HepG2 (cell line): ENCODE results near the gene RSKR. TPM values are rescaled to one million over a fixed set of nuclear protein-coding genes. Genes with fewer than 3 reads are reported as not detected.

ENCODE experiments used
- ATRX ChIP-seq: sonication (generic); formaldehyde crosslinking; IDR thresholded peaks from 2 replicates; pipeline ENCODE4 v1.4.0; 2020; ENCODE audit warnings: missing genetic modification reagents, borderline replicate concordance
- GZF1 ChIP-seq: sonication (generic); formaldehyde crosslinking; IDR thresholded peaks from 2 replicates; pipeline ENCODE4 v1.5.1; 2020; ENCODE audit warnings: mild to moderate bottlenecking, missing genetic modification reagents
- IKZF1 ChIP-seq: fragments of 450-650 bp; IDR thresholded peaks from 2 replicates; pipeline ENCODE4 v1.7.1; 2016
- NR2F6 ChIP-seq, 2 experiments: IDR thresholded peaks; 2 replicates each; pipeline ENCODE4 v1.6.1; 2016; ENCODE audit warnings: antibody characterized with exemption in 1 of 2, mild to moderate bottlenecking in 1 of 2
- PAF1 ChIP-seq: IDR thresholded peaks from 2 replicates; pipeline ENCODE4 v1.6.1; 2016; ENCODE audit warnings: missing genetic modification reagents, missing compliant biosample characterization
- SUZ12 ChIP-seq: fragments of 150-350 bp; IDR thresholded peaks from 2 replicates; pipeline ENCODE4 v1.6.1; 2014; ENCODE audit warnings: low read depth, low read length
- ZNF234 ChIP-seq: sonication (generic); formaldehyde crosslinking; conservative IDR thresholded peaks from 2 replicates; pipeline ENCODE4 v1.5.1; 2020; ENCODE audit warnings: mild to moderate bottlenecking, missing genetic modification reagents
- ZNF407 ChIP-seq: sonication (generic); formaldehyde crosslinking; IDR thresholded peaks from one replicate; pipeline ENCODE4 v1.5.1; 2020; ENCODE audit warnings: mild to moderate bottlenecking, missing genetic modification reagents; ENCODE audit errors: not compliant biosample characterization
- ZNF431 ChIP-seq: sonication (generic); formaldehyde crosslinking; IDR thresholded peaks from 2 replicates; pipeline ENCODE4 v1.9.0; 2022; ENCODE audit warnings: missing genetic modification reagents, low read depth, mild to moderate bottlenecking, borderline replicate concordance
- ZNF563 ChIP-seq: sonication (generic); formaldehyde crosslinking; IDR thresholded peaks from 2 replicates; pipeline ENCODE4 v1.8.0; 2022; ENCODE audit warnings: mild to moderate bottlenecking, moderate library complexity, missing genetic modification reagents
- ZNF577 ChIP-seq: sonication (generic); formaldehyde crosslinking; IDR thresholded peaks from 2 replicates; pipeline ENCODE4 v1.4.0; 2020; ENCODE audit warnings: mild to moderate bottlenecking, low read depth, missing genetic modification reagents, borderline replicate concordance
- ZNF639 ChIP-seq: conservative IDR thresholded peaks from 2 replicates; pipeline ENCODE4 v1.6.1; 2018; ENCODE audit warnings: missing genetic modification reagents
- ZUFSP ChIP-seq: sonication (generic); formaldehyde crosslinking; IDR thresholded peaks from 2 replicates; pipeline ENCODE4 v1.9.0; 2021; ENCODE audit warnings: missing genetic modification reagents, mild to moderate bottlenecking, borderline replicate concordance
- polyA plus RNA-seq, 8 experiments: library from polyadenylated mRNA; depleted of rRNA in 3 of 8; stranded (reverse) in 7 of 8; unstranded in 1 of 8; fragments of >200 nt; fragmentation: Illumina TruSeq in 4 of 8; extraction: Trizol in 4 of 8; gene quantifications; 2 replicates each; pipeline versions ENCODE4 v1.2.1 to v1.2.3, GENCODE V29; 2011 to 2016; ENCODE audit warnings: low read depth in 4 of 8, missing spikeins in 1 of 8, mixed read lengths in 1 of 8; ENCODE audit not compliant: insufficient read depth in 1 of 8
- total RNA-seq, 5 experiments: library from RNA; depleted of rRNA; stranded (reverse); fragments of >200 nt; fragmentation: Illumina TruSeq; extraction: Trizol; gene quantifications; 2 replicates each; pipeline ENCODE4 v1.2.3, GENCODE V29; 2016; ENCODE audit warnings: low read depth in 1 of 5
- TF ChIP-seq, protein P1 (sequence below): sonication (generic); formaldehyde crosslinking; conservative IDR thresholded peaks from 2 replicates; pipeline ENCODE4 v1.4.0; 2020; ENCODE audit warnings: missing genetic modification reagents
- TF ChIP-seq, protein P2 (sequence below): sonication (generic); formaldehyde crosslinking; IDR thresholded peaks from 2 replicates; pipeline ENCODE4 v1.8.1; 2023; ENCODE audit warnings: mild to moderate bottlenecking, missing genetic modification reagents
- TF ChIP-seq, protein P3 (sequence below): sonication (generic); formaldehyde crosslinking; IDR thresholded peaks from 2 replicates; pipeline ENCODE4 v1.5.0; 2020; ENCODE audit warnings: missing genetic modification reagents

Gene RSKR
- total and polyA plus RNA-seq, 2 of the 13 experiments (the other 11 are each of a cell fraction or from before 2014, with no cell fraction given) = 5.0 to 10.4 TPM

DNA sequence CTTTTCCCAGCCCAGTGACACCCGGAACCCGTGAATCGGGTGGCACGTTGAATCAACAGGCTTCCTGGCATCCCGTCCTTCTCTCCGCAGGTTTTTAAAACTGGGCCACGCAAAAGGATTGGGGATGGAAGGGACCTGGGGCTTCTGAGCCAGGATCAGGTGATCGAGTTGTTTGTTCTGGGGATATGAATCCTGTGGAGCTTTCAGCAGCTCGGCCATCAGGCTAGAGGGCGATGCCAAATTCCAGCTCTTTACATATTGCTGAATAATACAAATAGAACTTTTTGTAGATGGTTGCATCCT, 48.5 kb upstream of the RSKR start (continued):
- TF ChIP-seq ZNF407 (CRISPR knock-in tag) (no peak), NR2F6 (IDR thresholded peaks at IDR 0.05) (no peak), NR2F6 (CRISPR knock-in tag; IDR thresholded peaks at IDR 0.05) (no peak), ZUFSP (CRISPR knock-in tag) (no peak), ZNF639 (no peak), ATRX (no peak), GZF1 (CRISPR knock-in tag) (no peak), PAF1 (no peak), ZNF563 (CRISPR knock-in tag) (no peak), ZNF577 (no peak), ZNF431 (CRISPR knock-in tag) (no peak; the same call in 1 of the 2 replicates), SUZ12 (no peak), IKZF1 (no peak), ZNF234 (CRISPR knock-in tag) (no peak)
- TF ChIP-seq, protein P1, sequence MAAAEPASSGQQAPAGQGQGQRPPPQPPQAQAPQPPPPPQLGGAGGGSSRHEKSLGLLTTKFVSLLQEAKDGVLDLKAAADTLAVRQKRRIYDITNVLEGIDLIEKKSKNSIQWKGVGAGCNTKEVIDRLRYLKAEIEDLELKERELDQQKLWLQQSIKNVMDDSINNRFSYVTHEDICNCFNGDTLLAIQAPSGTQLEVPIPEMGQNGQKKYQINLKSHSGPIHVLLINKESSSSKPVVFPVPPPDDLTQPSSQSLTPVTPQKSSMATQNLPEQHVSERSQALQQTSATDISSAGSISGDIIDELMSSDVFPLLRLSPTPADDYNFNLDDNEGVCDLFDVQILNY (CRISPR knock-in tag) = no peak
- TF ChIP-seq, protein P2, sequence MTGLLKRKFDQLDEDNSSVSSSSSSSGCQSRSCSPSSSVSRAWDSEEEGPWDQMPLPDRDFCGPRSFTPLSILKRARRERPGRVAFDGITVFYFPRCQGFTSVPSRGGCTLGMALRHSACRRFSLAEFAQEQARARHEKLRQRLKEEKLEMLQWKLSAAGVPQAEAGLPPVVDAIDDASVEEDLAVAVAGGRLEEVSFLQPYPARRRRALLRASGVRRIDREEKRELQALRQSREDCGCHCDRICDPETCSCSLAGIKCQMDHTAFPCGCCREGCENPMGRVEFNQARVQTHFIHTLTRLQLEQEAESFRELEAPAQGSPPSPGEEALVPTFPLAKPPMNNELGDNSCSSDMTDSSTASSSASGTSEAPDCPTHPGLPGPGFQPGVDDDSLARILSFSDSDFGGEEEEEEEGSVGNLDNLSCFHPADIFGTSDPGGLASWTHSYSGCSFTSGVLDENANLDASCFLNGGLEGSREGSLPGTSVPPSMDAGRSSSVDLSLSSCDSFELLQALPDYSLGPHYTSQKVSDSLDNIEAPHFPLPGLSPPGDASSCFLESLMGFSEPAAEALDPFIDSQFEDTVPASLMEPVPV (CRISPR knock-in tag) = 0 out of 2 replicates have a peak, but pooled peaks have one; percentile 9
- TF ChIP-seq, protein P3, sequence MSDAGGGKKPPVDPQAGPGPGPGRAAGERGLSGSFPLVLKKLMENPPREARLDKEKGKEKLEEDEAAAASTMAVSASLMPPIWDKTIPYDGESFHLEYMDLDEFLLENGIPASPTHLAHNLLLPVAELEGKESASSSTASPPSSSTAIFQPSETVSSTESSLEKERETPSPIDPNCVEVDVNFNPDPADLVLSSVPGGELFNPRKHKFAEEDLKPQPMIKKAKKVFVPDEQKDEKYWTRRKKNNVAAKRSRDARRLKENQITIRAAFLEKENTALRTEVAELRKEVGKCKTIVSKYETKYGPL (CRISPR knock-in tag) = no peak
